Fibroblast of peridontal ligament (primary cell): ENCODE data around the gene ADAMTS20.
A peak's percentile ranks its signal among the peaks of the same experiment; 100 is the strongest.
"Not testable (repeated sequence)": the region's sequence is repeated elsewhere in the genome, so short reads cannot be mapped to it uniquely, and the experiment has no call there.

ENCODE experiments used
- DNase-seq: peaks from one replicate; pipeline ENCODE4 v3.0.0-alpha.2; 2010; ENCODE audit errors: extremely low read depth

ADAMTS20 gene, protein sequence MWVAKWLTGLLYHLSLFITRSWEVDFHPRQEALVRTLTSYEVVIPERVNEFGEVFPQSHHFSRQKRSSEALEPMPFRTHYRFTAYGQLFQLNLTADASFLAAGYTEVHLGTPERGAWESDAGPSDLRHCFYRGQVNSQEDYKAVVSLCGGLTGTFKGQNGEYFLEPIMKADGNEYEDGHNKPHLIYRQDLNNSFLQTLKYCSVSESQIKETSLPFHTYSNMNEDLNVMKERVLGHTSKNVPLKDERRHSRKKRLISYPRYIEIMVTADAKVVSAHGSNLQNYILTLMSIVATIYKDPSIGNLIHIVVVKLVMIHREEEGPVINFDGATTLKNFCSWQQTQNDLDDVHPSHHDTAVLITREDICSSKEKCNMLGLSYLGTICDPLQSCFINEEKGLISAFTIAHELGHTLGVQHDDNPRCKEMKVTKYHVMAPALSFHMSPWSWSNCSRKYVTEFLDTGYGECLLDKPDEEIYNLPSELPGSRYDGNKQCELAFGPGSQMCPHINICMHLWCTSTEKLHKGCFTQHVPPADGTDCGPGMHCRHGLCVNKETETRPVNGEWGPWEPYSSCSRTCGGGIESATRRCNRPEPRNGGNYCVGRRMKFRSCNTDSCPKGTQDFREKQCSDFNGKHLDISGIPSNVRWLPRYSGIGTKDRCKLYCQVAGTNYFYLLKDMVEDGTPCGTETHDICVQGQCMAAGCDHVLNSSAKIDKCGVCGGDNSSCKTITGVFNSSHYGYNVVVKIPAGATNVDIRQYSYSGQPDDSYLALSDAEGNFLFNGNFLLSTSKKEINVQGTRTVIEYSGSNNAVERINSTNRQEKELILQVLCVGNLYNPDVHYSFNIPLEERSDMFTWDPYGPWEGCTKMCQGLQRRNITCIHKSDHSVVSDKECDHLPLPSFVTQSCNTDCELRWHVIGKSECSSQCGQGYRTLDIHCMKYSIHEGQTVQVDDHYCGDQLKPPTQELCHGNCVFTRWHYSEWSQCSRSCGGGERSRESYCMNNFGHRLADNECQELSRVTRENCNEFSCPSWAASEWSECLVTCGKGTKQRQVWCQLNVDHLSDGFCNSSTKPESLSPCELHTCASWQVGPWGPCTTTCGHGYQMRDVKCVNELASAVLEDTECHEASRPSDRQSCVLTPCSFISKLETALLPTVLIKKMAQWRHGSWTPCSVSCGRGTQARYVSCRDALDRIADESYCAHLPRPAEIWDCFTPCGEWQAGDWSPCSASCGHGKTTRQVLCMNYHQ (N-terminal part only)

DNA sequence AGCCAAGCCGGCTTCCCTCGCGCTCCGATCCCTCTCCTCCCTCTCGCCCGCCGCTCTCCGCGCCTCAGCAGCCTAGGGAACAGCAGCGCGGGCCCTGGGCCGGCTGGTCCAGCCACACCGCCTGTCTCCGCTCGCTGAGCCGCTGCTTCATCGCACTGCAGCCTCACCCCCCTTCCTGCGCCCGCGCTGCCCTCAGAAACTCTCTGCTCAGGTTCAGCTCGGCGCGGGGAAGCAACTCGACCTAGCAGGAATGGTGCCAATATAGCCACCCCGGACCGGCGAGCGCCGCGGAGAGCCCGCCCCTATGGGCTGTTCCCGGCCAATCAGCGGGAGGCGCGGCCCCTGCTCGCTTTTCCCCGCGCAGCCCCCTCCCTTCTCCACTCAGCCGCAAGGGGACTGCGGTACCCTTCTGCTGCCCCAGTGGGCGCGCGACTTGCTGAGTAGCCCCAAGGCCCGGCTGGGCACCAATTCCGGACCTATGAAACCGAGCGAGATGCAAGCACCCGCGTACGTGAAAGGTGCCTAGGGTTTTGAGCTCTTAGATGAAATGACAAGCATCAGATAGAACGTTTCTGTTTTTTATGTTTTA, at the start of gene ADAMTS20:
ADAMTS20 (minus strand) TSS at position 233 of the 589 bp plus-strand sequence. CDS start 282 bp downstream, outside the sequence.
- peak; percentile 5 for DNase-seq

DNA sequence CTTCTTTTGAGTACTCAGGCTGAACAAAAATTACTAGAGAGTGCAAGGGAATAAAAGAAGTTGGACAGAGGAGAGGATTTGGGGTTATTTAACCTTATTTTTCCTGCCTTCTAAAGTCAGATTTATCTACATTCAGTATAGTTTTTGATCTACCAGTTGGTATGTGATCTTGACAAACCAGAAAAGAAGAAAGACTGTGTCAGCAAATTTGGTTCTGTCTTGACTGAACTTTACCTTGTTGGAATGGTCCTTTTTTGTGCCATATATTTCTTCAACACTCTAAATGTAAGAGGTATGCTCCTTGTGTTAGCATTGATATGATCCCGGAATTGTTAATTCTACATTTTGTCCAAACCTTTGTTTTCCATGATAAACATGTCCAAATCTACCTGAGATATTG, 47.7 kb upstream of the ADAMTS20 start:
- DNase-seq, result no peak

DNA sequence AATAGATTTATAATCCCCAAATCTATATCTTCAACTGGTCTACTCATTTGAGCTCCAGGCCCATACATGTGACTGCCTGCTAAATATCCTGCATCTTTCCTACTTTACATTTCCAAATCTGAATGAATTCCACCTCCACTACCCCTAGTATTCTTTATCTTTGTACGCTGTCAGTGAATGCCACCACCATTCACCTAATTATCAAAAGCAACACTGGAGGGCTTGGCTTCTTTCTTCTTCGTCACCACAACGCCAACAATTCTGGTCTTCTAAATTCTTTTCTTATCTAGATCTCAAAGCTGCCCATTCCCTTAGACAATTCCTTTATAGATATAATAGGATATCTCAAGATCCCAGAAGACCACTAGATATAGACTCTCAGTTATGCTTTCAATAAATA, 47.1 kb upstream of the ADAMTS20 start:
- no peak for DNase-seq

DNA sequence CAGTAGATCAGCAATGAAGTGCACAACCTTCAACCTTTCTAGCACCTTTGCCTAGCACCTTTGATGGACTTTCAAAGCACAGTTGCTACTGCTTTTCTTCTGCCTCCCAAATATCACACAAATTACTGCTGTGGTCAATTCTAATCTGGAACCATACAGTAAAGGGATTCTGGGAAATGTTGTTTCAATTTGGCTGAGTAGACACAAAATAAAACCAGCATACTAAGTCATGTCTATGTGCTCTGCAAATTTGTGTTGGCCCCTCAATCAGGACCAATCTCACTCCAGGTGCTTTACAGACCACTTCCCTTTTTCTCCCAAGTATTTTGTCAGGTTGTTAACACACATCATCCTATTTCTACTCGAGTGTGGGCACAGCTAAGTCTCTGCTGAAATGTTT, 38.3 kb upstream of the ADAMTS20 start:
- no peak for DNase-seq

DNA sequence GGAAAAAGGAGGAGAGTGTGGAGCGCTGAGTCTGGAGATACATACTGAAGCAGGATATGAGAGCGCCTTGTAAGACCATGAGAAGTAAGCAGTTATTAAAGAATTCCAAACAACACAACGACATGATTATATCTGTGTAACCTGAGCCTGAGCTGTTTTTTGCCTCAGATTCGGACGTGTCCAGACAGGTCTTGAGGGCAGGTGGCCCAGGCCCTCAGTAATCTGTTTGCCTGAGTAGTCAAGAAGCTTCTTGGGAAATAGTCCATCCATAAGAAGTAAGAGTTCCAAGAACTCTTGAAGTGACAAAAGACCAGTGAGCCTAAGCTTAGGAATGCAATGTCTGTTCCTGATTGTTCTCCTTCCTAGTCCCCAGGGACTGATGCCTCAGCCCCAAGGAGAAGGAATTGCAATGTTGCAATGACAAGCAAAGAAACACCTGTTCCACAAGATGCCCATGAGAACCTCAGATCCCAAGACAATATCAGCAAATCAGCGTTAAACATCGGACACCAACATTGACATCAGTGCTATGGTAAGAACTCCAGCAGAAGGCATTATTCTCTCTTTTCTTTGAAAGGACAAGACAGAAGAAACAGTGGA, 34.7 kb upstream of the ADAMTS20 start:
- DNase-seq, result no peak

DNA sequence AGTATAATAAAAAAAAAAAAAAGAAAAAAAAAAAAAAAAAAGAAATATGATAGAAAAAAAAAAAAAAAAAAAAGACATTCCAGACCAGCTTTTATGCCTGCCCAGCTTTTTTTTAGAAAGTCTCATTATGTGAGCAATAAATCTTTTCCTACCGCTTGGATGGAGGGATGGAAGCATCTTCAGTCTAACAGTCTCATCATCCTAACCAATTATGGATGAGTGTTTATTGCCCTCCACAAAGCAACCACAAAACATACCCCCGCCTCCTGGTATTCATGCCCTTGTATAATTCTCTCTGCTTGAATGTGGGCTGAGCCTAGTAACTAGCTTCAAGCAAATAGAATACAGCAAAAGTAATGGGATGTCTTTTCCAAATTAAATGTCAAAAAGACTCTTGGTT, 33.7 kb upstream of the ADAMTS20 start:
- no peak for DNase-seq

DNA sequence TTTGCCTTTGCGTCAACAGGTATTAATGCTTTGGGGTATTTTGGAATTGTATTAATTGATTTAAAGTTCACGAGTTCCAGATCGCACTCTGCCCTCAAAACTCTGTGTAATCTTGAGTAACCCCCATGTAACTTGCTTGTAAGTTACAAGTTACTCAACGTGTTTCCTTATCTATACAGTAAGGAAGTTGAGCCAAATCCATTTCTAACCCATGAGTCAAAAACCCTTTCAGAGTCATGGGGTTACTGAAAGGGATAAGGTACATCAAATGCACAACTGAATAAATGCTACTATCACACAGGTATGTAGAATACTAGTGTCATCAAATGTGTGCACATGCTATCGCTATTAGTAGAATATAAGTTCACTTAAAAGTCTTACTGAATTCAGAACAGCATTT, 28.6 kb upstream of the ADAMTS20 start:
- no peak for DNase-seq

DNA sequence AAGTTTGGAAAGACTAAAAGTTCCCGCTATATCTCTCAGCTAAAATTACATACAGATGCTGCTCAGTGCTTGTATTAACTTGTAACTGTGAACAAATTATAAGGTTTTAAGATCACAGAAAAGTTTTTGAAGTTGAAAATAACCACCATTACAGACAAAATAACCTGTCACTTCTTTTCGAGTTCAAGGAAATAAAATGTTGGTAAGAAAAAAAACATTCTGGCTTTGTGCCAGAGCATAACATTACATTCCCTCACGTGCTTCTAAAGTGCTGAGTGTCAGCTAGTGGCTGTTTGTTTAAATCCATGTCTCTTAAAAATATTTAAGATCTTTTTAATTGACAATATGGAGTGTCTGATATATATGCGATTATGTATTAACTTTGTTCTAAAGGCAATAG, 27.2 kb upstream of the ADAMTS20 start:
- no peak for DNase-seq

DNA sequence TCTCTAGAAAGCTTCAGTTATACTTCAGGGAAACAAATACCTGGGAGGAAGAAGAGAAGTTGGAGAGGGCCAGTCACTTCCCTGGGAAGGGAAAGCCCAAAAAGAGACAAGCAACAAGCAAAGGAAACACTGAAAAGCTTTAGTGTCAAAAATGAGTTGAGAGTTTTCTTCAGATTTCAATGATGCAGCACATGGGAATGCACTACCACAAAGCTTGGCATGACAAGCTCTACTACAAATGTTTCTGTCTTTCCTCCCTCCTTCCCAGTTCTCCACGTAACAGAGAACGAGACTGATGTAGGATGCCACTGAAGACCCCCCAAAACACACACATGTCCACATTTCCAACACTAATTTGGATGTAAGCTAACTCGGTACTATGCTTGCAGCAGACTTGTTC, 26.8 kb upstream of the ADAMTS20 start:
- peak; percentile 40 for DNase-seq

DNA sequence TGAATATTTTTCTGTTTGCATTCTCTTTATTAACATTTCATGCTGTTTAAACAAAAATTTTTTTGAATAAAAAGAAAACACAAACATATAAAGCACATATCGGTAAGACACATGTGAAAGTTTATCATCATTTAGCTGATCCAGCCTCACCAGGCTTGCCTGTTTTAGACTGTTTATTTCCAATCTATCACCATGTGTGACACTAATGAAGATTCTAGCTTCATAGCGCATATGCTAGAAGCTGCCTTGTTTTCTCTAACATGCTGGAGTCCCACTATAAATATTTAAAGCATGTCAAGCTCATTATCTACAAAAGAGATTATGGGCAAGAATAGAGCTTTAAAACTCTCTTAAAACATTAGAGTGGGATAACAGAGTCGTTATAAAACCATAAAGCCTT, 25.4 kb upstream of the ADAMTS20 start:
- DNase-seq, result no peak

DNA sequence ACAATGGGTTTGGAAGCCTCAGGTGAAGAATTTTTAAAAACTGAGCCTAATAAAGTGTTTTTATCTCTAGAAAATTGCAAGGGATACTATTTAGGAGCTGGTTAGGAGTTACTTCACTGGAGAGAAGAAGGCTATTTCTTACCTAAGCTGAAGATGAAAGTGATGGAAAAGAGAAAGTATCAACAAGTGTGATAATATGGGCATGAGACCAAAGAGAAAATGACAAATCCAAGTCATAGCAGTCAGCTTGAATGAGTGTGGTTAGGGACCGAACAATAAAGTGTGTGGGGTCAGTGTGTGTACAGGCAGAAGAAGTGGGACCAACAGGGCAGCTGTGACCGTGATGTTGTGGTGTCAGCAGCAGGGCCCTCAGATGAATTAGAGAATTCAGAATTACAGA, 24.2 kb upstream of the ADAMTS20 start:
- DNase-seq, result no peak

DNA sequence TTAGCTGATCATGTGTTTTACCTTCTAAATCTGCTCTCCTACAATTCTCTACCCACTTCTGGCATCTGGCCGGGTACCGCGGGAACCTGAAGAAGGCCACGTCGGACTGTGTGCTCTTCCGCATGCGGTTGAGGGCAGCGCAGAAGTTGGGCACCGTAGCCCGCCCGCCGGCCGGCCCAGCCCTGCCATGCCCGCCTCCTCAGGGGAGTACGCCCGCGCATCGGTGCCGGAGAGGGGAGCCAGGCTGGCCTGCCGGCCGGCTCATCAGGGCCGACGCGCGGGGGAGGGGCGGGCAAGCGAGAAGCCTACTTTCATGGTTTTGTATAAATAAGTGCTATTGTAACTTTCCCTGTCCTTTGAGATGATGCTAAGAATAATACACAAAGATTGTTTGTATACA, 19.9 kb upstream of the ADAMTS20 start:
- DNase-seq, result no peak

DNA sequence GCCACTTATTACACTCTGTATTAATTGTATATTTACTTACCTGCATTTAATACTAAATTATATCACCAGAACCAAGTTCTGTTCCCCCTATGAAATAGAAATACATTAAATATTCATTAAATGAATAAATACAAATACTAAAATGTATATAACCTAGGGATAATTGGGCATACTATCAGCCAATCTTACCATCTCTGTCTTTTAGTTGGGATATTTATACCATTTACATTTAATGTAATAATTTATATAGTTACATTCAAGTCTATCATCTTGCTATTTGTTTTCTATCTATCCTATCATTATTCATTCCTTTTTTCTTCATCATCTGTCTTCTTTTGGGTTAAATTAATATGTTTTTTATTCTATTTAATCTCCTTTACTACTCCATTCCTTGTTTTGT, 4.1 kb upstream of the ADAMTS20 start:
- no peak for DNase-seq

DNA sequence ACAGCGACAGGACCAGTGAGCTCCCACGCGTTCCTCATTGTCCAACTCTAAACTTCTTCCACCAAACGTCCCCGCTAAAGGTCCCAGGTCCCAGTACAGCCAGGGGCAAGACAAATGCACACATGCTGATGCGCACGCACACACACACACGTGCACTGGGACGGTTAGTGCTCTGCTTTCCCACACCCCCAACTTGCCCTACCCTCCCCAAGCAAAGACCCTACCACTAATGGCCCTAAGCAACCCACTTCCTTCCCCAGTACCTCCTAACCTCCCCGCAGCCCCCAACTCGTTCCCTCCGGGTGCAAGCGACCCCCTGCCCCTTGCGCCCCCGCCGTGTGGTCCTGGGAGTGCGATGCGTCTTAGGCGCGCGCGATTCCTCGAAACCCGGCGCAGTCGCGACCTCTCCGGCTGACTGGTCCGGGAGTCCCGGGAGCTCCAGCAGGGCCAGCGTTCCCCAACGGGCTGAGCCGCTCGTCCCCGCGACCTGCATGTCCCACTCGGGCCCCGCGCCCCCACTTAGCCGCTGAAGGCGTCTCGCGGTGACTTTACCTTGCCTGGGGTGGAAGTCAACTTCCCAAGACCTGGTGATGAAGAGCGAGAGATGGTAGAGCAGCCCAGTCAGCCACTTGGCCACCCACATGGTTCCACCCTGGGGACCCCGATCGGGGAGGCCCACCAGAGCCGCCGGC, 578 bp downstream of the ADAMTS20 start:
- DNase-seq, result no peak

DNA sequence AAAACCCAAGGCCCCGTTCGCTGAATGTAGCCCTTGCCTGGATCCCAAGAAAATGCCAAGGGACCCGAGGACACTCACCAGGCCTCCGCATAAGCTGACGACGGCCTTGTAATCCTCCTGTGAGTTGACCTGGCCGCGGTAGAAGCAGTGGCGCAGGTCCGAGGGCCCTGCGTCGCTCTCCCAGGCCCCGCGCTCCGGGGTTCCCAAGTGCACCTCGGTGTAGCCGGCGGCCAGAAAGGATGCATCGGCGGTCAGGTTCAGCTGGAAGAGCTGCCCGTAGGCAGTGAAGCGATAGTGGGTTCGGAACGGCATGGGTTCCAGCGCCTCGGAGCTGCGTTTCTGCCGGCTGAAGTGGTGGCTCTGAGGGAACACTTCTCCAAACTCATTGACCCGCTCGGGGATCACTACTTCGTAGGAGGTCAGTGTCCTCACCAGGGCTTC, 1.2 kb downstream of the ADAMTS20 start:
- DNase-seq, result no peak

DNA sequence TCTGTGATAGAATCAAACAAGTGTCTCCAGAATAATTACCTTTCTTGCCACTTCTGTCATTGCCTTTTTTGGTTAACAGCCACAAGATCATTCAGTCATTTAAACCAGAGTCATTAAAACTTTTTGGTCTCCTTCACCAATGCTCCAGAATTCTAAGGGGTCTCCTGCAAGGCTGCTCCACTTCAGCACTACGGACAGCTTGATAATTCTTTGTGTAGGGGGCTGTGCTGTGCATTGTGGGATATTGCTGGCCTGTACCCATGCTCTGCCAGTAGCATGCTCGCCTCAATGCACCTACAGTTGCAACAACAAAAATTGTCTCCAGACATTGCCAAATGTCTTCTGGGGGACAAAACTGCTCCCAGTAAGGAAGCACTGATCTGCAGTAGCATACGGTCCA, 7.3 kb downstream of the ADAMTS20 start:
- no peak for DNase-seq

DNA sequence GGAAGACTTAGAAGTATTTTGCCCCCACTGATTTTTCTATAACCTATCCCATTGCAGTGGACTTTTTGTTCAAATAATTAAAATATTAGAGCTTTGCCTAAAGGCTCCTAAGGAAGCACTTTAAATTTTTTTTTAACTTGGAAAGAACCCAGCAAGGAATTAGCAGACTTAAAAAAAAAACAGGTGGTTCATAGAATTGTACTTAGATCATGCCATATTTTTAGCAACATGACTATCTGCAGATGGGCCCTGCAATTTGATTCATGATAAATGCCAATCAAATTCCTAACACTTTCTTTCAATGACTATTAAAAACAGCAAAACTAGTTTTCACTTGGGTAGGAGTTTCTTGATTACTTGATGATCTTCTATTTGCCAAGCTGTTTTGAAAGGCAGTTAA, 11.5 kb downstream of the ADAMTS20 start:
- peak; percentile 2 for DNase-seq

DNA sequence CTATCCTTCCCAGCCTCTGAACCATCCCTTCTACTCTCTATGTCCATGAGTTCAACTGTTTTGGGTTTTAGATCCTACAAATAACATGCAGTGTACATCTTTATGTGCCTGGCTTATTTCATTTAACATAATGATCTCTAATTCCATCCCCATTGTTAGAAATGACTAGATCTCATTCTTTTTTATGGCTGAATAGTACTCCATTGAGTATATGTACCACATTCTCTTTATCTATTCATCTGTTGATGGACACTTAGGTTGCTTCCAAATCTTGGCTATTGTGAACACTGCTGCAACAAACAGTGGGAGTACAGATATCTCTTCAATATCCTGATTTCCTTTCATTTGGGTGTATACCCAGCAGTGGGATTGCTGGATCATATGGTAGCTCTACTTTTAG, 14.3 kb downstream of the ADAMTS20 start:
- not testable (repeated sequence) for DNase-seq

DNA sequence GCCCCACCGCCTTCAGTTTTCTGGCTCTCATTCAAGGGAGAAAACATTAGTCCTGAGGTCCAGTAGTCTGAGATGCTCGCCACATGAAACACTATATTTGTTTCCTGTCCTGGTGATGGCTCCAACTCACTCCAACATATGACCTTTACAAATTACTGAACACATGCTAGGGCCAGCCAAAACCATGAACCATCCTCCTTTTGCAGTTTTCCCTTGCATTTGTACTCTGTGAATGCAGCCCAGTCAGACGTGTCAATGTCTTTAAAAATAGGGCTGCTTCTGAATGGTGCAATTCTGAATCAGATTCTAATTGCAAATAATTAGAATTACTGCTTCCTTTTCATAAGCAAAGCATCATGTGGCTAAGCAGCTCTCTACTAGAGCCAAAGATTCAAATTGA, 36.0 kb downstream of the ADAMTS20 start:
- DNase-seq, result no peak

DNA sequence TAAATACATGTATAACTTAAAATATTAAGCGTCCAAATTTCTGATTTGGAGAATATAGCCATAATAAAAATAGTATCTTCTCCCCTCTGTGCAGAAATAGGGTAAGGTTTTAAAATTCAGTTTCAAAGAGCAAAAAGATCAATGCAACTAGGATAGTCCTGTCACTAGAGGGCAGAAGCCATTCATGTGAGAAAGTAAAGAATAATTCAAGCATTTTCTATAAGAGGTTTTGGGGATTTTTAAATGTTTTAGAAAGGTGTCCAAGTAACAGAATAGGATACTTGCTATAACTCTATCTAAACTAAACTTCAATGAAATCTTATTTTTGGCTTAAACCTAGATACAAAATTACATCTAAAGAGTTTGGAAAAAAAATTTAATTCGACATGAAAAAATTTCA, 50.3 kb downstream of the ADAMTS20 start:
- peak; percentile 69 for DNase-seq
